A172 (cell line): ENCODE results near the gene EGFLAM. TPM values are rescaled to one million over a fixed set of nuclear protein-coding genes. Genes with fewer than 3 reads are reported as not detected.

Source experiments
- DNase-seq: peaks from one replicate; pipeline ENCODE4 v3.0.0-alpha.2; 2015; ENCODE audit warnings: low spot score
- total RNA-seq: library from RNA; depleted of rRNA; stranded (reverse); fragments of >200 nt; shearing (Covaris generic); gene quantifications from 2 replicates; pipeline ENCODE4 v1.2.3, GENCODE V29; 2014

EGFLAM gene
- total RNA-seq, 1 experiment from 2014 or later = 0.07 TPM

DNA sequence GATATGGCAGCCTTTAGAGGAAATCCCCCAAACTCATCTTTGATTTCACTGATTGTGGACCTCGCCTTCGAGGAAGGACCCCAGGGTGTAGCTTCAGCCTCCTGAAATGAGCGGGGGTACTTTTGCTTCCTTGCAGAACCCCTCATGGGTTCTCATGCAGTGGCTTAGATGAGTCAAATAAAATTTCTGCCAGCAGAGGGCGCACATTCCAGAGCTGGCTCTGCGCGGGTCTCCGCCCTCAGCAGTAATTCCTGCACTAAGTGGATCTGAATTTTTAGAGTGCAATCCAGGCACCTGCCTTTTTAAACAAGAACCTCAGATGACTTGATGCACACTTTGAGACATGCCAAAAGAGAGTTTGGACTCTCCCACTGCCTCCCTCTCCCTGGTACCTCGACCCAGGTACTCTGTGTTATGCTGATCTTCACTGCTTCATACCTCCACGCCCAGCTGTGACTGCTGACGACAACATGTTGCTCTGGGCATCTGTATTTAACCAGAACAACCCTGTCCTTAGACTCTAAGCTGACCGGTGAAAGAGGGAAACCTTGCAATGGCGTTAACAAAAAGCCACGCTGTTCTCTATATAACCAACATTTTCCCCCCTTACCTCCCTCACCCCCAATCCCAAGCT, 7.3 kb downstream of the EGFLAM start:
- DNase-seq = peak; percentile 53

DNA sequence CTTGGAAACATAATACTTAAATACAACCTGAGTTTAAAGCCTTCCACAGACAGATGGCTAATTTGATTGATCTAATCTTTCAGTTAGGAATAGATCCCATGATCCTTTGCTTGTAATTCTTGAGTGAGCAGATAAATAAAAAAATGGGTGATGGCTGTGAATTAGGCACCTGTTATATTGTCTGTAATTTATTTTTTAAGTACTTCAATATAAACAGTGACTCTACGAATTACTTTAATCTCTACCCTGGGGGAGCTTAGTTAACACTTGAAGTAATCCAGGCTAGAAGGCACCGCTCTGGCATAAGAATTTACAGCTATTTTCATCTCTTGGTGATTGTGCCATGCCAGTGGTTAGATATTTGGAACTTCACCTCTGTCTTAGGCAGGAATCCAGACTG, 9.0 kb downstream of the EGFLAM start:
- no peak for DNase-seq

DNA sequence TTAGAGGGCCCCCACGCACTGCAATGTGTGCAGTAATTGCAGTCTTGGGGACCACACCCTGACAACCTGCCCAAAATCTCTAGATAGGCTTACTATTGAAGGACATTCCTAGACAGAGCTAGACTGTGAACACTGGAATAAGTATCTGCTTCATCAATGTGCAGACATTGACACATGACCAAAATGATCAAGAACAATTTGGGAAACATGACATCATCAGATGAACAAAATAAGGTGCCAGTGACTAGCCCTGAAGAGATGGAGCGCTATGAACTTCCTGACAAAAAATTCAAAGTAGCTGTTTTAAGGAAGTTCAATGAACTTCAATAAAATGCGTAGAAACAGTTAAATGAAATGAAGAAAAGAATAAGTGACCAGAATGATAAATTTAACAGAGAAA, 15.3 kb downstream of the EGFLAM start:
- no peak for DNase-seq

DNA sequence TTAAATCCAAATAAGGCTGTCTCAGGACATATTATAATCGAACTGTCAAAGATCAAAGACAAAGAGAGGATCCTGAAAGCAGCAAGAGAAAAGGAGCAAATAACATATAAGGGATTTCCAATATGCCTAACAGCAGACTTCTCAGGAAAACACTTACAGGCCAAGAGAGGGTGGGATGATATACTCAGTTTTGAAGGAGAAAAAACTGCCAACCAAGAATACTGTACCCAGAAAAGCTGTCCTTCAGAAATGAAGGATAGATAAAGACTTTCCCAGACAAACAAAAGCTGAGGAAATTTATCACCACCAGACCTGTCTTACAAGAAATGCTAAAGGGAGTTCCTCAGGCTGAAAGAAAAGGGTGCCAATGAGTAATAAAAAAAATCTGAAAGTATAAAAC, 16.0 kb downstream of the EGFLAM start:
- no peak for DNase-seq

DNA sequence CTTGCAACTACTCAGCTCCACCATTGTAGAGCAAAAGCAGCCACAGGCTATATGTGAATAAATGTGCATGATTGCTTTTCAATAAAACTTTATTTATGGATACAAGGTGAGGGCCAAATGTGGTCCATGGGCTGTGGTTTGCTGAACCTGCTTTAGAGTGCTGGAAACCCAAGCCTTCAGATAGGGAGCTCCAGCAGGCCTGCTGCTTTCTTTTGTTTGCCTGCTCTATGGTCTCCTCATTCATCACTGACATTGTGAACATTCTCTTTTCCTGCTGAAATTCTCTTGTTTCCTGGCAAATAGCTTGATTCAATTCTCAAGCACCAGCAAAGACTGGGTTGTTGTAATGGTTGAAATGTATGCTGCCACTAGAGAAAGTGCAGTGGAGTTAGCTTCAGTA, 26.0 kb downstream of the EGFLAM start:
- DNase-seq = no peak

- DNase-seq = no peak
Measured at GRCh38 chr5:38285226-38285625, 26.9 kb downstream of the EGFLAM start.

GRCh38 chr5:38286002-38286401, 27.6 kb downstream of the EGFLAM start:
- DNase-seq = no peak

GRCh38 chr5:38287124-38287523, 28.8 kb downstream of the EGFLAM start:
- DNase-seq = no peak

DNA sequence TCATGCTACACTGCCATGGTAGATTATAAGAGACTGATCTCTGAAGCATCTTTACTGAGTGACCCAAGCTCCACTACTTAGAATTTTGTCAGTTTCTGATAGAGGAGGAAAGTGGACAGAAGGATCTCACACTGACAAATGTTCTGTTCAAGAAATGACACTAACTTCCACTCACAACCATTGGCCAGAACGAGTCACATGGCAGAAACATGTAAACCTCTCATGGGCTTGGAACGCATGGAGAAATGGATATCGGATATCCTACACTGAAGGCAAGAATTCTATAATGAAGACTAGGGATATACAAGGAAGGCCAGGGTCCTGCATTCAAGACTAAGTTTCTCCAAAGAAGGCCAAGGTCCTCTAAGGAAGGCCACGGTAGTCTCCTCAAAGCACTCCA, 31.1 kb downstream of the EGFLAM start:
- DNase-seq = no peak

- DNase-seq = no peak
Measured at GRCh38 chr5:38290028-38290653, 31.8 kb downstream of the EGFLAM start.

GRCh38 chr5:38291355-38291754, 33.0 kb downstream of the EGFLAM start:
- peak; percentile 12 for DNase-seq

DNA sequence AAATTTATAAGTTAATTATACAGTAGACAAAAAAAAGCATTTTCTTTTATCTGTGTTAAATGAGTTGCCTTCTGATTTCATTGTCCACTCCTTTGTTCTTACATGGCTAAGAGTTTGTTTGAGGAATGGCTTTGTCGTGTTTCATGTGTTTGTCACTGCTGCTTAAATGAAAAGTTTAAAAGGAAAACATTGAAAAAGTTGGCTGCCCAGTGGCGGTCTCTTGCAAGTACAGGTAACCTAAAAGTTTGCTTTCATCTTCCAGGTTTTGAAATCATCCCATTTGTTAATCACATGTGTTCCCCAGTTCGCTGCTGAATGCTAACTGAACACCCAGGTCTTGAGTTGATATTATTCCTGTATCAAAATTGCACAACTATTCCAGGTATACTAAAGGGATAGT, 33.9 kb downstream of the EGFLAM start:
- DNase-seq = no peak

- no peak for DNase-seq
Measured at GRCh38 chr5:38295751-38296150, 37.4 kb downstream of the EGFLAM start.

DNA sequence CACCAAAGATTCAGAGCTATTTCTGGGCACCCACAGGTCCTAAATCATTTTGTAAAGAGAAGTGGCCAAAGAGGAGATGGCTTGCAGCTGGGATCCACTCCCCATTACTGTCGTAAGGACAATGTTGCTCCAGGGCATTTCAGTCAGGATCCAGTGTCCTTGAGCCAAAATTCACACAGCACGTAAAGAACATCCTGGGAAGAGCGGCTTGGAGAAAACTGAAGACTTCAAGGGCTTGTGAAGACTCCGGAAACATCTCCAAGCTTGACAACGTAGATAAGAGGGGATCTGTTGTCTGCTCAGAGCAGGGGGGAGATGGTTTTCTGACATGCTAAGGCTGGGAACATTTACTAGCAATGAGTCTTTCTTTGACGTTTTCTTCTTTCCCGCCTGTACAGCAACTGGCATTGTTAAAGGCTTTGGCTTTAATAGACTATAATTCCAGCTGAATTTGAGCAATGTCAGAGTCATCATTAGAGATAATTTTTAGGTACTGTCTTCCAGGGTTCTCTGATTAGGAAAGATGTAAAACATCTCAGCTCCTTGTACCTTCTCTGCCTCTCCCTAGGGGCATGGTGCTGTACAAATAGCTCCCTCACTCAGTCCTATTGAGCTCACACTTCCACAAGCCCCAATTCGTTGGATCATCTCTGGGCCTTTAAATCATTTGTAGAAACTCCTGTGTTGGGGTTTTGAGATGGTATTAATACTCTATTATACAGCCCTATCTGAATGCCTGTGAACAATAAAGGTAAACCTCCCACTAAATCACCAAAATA, 39.7 kb downstream of the EGFLAM start:
- no peak for DNase-seq

- no peak for DNase-seq
Measured at GRCh38 chr5:38299585-38299984, 41.2 kb downstream of the EGFLAM start.

DNA sequence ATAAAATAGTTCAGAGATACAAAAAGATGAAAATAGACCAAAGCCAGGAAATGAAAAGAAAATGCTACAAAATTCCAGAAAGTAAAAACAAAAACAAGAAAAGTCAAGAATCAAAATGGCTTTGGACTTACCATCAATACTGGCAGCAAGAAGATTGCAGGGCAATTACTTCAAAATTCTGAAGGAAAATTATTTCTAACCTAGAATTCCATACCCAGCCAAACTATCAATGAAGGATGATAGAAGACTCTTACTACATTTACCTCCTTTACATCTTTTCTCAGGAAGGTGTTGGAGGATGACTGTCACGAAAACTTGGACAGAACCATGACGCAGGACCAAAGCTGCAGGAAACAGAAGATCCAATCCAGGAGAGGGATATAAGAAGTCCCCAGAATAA, 46.8 kb downstream of the EGFLAM start:
- no peak for DNase-seq

GRCh38 chr5:38307845-38308244, 49.5 kb downstream of the EGFLAM start:
- DNase-seq = no peak

DNA sequence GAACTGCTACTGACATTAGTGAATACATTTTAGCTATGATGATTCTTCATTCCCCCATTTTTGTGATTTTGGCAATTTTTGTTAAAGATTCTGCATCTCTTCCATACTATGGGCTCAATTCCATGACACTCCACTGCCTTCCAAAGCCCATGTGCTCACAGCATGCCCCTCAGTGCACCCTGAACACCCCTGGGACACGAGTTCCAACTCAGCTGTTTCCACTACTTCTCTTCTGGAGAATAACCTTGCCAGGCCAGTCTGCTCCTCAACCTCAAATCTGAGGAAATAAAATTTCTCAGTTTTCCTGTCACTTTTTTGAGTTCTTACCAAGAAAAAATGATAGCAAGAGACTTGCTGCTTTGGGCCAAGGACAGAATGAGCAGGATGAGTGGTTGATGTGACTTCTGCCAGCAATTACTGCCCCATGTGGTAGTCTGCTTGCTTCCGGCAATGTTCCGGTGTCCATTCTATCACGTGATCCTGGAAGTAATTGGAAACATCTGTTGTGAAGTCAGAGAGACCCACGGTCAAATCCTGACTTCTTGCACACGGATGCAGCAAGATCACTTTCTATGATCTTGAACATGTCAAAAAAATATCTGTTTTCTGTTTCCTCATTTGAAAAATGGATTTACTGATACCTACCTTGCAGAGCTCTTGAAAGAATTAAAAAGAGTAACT, 58.3 kb downstream of the EGFLAM start:
- DNase-seq = peak; percentile 57

- no peak for DNase-seq
Measured at GRCh38 chr5:38317868-38318267, 59.5 kb downstream of the EGFLAM start.

DNA sequence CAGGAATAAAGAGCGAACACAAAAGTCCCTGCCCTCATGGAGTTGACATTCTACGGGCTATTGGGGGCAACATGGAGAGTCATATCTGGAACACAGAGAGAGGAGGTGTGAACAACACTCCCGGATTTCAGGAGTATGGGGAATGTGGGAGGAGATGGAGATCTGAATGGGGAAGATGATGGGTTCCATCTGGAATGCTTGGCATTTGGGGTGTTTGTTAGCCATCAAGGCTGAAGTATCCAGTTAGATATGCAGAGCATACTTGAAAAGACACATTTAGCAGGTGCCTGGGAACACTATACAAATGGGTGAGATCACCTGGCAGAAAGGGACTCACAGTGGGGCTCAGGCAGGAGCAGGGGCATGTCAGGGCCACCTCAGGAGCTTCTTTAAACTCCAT, 61.1 kb downstream of the EGFLAM start:
- peak; percentile 20 for DNase-seq

DNA sequence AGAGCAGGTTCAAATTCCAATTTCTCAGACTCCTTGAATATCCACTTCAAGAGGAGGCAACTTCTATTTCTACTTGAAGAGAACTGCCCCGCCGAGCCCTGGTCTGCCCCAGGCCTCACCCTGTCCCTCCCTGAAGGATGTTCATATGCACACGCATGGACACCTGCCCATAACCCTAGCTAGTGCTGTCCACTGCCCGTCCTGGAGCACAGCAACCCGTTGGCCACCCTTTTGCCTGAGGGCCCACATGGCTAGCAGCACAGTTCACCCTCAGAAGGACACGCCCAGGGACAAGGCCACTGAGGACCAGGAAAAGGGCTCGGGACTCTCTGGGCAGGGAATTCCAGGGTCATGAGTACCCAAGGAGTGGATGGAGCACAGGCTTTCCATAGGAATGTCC, 63.6 kb downstream of the EGFLAM start:
- no peak for DNase-seq

DNA sequence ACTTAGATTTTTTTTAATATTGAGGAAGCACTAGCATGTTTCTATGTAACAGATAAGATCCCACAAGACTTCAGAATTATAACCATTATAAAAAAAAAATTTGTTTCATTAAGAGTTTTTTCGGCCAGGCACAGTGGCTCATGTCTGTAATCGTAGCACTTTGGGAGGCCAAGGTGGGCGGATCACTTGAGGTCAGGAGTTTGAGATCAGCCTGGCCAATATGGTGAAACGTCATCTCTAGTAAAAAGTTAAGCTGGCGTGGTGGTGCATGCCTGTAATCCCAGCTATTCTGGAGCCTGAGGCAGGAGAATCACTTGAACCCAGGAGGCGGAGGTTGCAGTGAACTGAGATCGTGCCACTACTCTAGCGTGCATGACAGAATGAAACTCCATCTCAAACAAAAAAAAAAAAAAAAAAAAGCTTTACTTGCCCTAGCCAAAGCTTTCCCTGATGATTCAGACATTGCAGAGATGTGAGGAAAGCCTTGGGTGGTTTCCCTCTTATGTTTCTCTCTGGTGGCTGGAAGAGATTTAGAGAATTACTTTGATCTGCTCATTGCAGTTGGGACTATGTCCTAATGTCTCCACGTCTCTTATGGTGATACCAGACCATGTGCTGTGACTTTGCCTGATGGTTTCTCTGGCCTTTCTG, 65.4 kb downstream of the EGFLAM start:
- peak; percentile 53 for DNase-seq
